Activated CD4-positive, alpha-beta T cell treated with anti-CD3 and anti-CD28 coated beads, Interleukin-2, amount 10 ng/mL, durations not matched to agents 7 days and 5 days (primary cell): Measurements from ENCODE around the gene TAF1. TPM values are rescaled to one million over a fixed set of nuclear protein-coding genes. Genes with fewer than 3 reads are reported as not detected.
"Not testable (repeated sequence)": the region's sequence is repeated elsewhere in the genome, so short reads cannot be mapped to it uniquely, and the experiment has no call there.

Experiments used
- CTCF ChIA-PET: fragments of 350-600 bp; sonication (Branson Sonifier 250); formaldehyde crosslinking; loops from one replicate; lab custom pipeline; 2021; ENCODE audit warnings: antibody characterized with exemption; lab: Charles Lee
- POLR2A ChIA-PET: fragments of 350-600 bp; sonication (Branson Sonifier 250); formaldehyde crosslinking; loops from one replicate; lab custom pipeline; 2021; ENCODE audit warnings: antibody characterized with exemption; lab: Charles Lee
- DNase-seq: peaks from one replicate; pipeline ENCODE4 v3.0.0-alpha.2; 2020
- H3K27ac Mint-ChIP-seq: one replicate; pipeline ENCODE4 v1.8.0; 2021; ENCODE audit warnings: mild to moderate bottlenecking, moderate library complexity, mixed read lengths
- H3K27me3 Mint-ChIP-seq: one replicate; pipeline ENCODE4 v1.8.0; 2021; ENCODE audit warnings: mixed read lengths
- H3K36me3 Mint-ChIP-seq: one replicate; pipeline ENCODE4 v1.8.0; 2021; ENCODE audit warnings: low read depth, mixed read lengths
- H3K4me1 Mint-ChIP-seq: one replicate; pipeline ENCODE4 v1.8.0; 2021; ENCODE audit warnings: mixed read lengths
- H3K4me3 Mint-ChIP-seq: one replicate; pipeline ENCODE4 v1.8.0; 2021; ENCODE audit warnings: mild to moderate bottlenecking, moderate library complexity, mixed read lengths
- H3K9me3 Mint-ChIP-seq: one replicate; pipeline ENCODE4 v1.8.0; 2021; ENCODE audit warnings: mixed read lengths
- total RNA-seq, 2 experiments: library from RNA; stranded (reverse); gene quantifications; one replicate each; pipeline ENCODE4 v1.2.3, GENCODE V29; 2021

TAF1 gene
- total RNA-seq: 10 to 100 TPM; 44.4 to 48.9 TPM

- ChIA-PET CTCF (no interaction called here), POLR2A (interaction anchor here (0.5 to 1.3 kb wide), 5 partner anchors 70 to 313 kb away, joined by 3 to 6 read pairs (median 3); partner anchors contain the start of gene NONO)
- Mint-ChIP-seq H3K27me3 (no peaks in the 10 kb centered on the region), H3K4me1 (peaks cover 28% of the 10 kb centered on the region), H3K9me3 (no peaks in the 10 kb centered on the region), H3K4me3 (peak within 1 kb of the TSS; percentile 97), H3K27ac (peak within 1 kb of the TSS; percentile 99), H3K36me3 (peaks cover 25% of the 10 kb centered on the region)
- DNase-seq: peak; percentile 93
Observed at GRCh38 chrX:71365875-71366673, at the start of gene TAF1. TAF1 (plus strand) TSS chrX:71366357; CDS start chrX:71366375, 18 bp downstream.

GRCh38 chrX:71316959-71317358 lies 49.2 kb upstream of the TAF1 start:
- H3K4me1 Mint-ChIP-seq, CTCF ChIA-PET: not testable (repeated sequence)

GRCh38 chrX:71320126-71320525 lies 46.0 kb upstream of the TAF1 start:
- no peak for DNase-seq
- Mint-ChIP-seq H3K27me3 (no peaks in the 10 kb centered on the region), H3K4me1 (no peaks in the 10 kb centered on the region), H3K9me3 (no peaks in the 10 kb centered on the region), H3K4me3 (no peak overlapping the region), H3K27ac (no peak overlapping the region), H3K36me3 (peaks cover 14% of the 10 kb centered on the region)
- ChIA-PET POLR2A (no interaction called here), CTCF (no interaction called here)

More at GRCh38 chrX:71316959-71317358, 49.2 kb upstream of the TAF1 start:
- H3K27me3 Mint-ChIP-seq, H3K9me3 Mint-ChIP-seq, H3K4me3 Mint-ChIP-seq, H3K36me3 Mint-ChIP-seq, DNase-seq, H3K27ac Mint-ChIP-seq, POLR2A ChIA-PET: not testable (repeated sequence)

GRCh38 chrX:71321731-71322130 lies 44.4 kb upstream of the TAF1 start:
- POLR2A ChIA-PET: no interaction called here
- Mint-ChIP-seq H3K27me3 (no peaks in the 10 kb centered on the region), H3K27ac (no peak overlapping the region), H3K4me3 (no peak overlapping the region), H3K36me3 (peaks cover 17% of the 10 kb centered on the region), H3K4me1 (no peaks in the 10 kb centered on the region), H3K9me3 (peaks cover 2% of the 10 kb centered on the region)
- no peak for DNase-seq
- CTCF ChIA-PET: no interaction called here

GRCh38 chrX:71324452-71324851 lies 41.7 kb upstream of the TAF1 start:
- H3K4me3 Mint-ChIP-seq, POLR2A ChIA-PET, H3K27me3 Mint-ChIP-seq, DNase-seq, H3K27ac Mint-ChIP-seq, H3K9me3 Mint-ChIP-seq, H3K4me1 Mint-ChIP-seq: not testable (repeated sequence)
- peaks cover 21% of the 10 kb centered on the region for H3K36me3 Mint-ChIP-seq
- CTCF ChIA-PET: interaction anchor here (1.0 to 1.2 kb wide), 3 partner anchors 29 to 41 kb away, joined by 3 read pairs; partner anchors contain the start of gene NONO

- H3K4me3 Mint-ChIP-seq: no peak overlapping the region
- no peaks in the 10 kb centered on the region for H3K4me1 Mint-ChIP-seq
- CTCF ChIA-PET: no interaction called here
- no peaks in the 10 kb centered on the region for H3K27me3 Mint-ChIP-seq
- H3K9me3 Mint-ChIP-seq: peaks cover 5% of the 10 kb centered on the region
- no peak for DNase-seq
- peaks cover 19% of the 10 kb centered on the region for H3K36me3 Mint-ChIP-seq
- no peak overlapping the region for H3K27ac Mint-ChIP-seq
- POLR2A ChIA-PET: interaction anchor here (0.5 kb wide), 1 partner anchor 26 kb away, joined by 3 read pairs; no protein-coding TSS in a partner anchor
Observed at GRCh38 chrX:71326394-71326793, 39.8 kb upstream of the TAF1 start.

GRCh38 chrX:71349151-71349665 lies 16.9 kb upstream of the TAF1 start:
- H3K4me1 Mint-ChIP-seq, H3K27ac Mint-ChIP-seq, DNase-seq, H3K4me3 Mint-ChIP-seq, H3K27me3 Mint-ChIP-seq, POLR2A ChIA-PET, H3K9me3 Mint-ChIP-seq, H3K36me3 Mint-ChIP-seq: not testable (repeated sequence)
- CTCF ChIA-PET: interaction anchor here (0.6 kb wide), 1 partner anchor 37 kb away, joined by 3 read pairs; no protein-coding TSS in a partner anchor

- DNase-seq, H3K27me3 Mint-ChIP-seq, H3K9me3 Mint-ChIP-seq, POLR2A ChIA-PET, H3K27ac Mint-ChIP-seq, CTCF ChIA-PET, H3K36me3 Mint-ChIP-seq, H3K4me3 Mint-ChIP-seq, H3K4me1 Mint-ChIP-seq: not testable (repeated sequence)
Observed at GRCh38 chrX:71349867-71350266, 16.3 kb upstream of the TAF1 start.

- H3K4me1 Mint-ChIP-seq, H3K27me3 Mint-ChIP-seq, H3K9me3 Mint-ChIP-seq, POLR2A ChIA-PET, H3K36me3 Mint-ChIP-seq, DNase-seq, H3K4me3 Mint-ChIP-seq, H3K27ac Mint-ChIP-seq, CTCF ChIA-PET: not testable (repeated sequence)
Observed at GRCh38 chrX:71352439-71352838, 13.7 kb upstream of the TAF1 start.

- peak overlapping the region; percentile 97 for H3K4me3 Mint-ChIP-seq
- no peaks in the 10 kb centered on the region for H3K27me3 Mint-ChIP-seq
- H3K9me3 Mint-ChIP-seq: no peaks in the 10 kb centered on the region
- H3K4me1 Mint-ChIP-seq: peaks cover 21% of the 10 kb centered on the region
- ChIA-PET CTCF (no interaction called here), POLR2A (no interaction called here)
- no peak for DNase-seq
- H3K27ac Mint-ChIP-seq: peak overlapping the region; percentile 14
- peaks cover 19% of the 10 kb centered on the region for H3K36me3 Mint-ChIP-seq
Observed at GRCh38 chrX:71364221-71364620, 1.9 kb upstream of the TAF1 start.

GRCh38 chrX:71365356-71365874 lies 742 bp upstream of the TAF1 start:
- Mint-ChIP-seq H3K36me3 (peaks cover 19% of the 10 kb centered on the region), H3K9me3 (no peaks in the 10 kb centered on the region), H3K4me3 (peak overlapping the region; percentile 97), H3K27me3 (no peaks in the 10 kb centered on the region), H3K27ac (peak overlapping the region; percentile 99), H3K4me1 (peaks cover 21% of the 10 kb centered on the region)
- CTCF ChIA-PET: no interaction called here
- POLR2A ChIA-PET: interaction anchor here (0.6 to 1.3 kb wide), 4 partner anchors 82 to 313 kb away, joined by 3 to 6 read pairs (median 3); partner anchors contain the start of gene NONO
- DNase-seq: no peak

- Mint-ChIP-seq H3K36me3 (peaks cover 28% of the 10 kb centered on the region), H3K27ac (peak overlapping the region; percentile 99), H3K9me3 (no peaks in the 10 kb centered on the region), H3K27me3 (no peaks in the 10 kb centered on the region), H3K4me1 (peaks cover 32% of the 10 kb centered on the region), H3K4me3 (peak overlapping the region; percentile 97)
- DNase-seq: peak; percentile 21
- CTCF ChIA-PET: no interaction called here
- POLR2A ChIA-PET: interaction anchor here (1.3 kb wide), 1 partner anchor 84 kb away, joined by 6 read pairs; the partner anchor contains the start of gene NONO
Observed at GRCh38 chrX:71366674-71367256, 608 bp downstream of the TAF1 start.

- Mint-ChIP-seq H3K27ac (peak overlapping the region; percentile 99), H3K4me3 (peak overlapping the region; percentile 97), H3K27me3 (no peaks in the 10 kb centered on the region), H3K9me3 (no peaks in the 10 kb centered on the region), H3K4me1 (peaks cover 33% of the 10 kb centered on the region), H3K36me3 (peaks cover 28% of the 10 kb centered on the region)
- no peak for DNase-seq
- ChIA-PET CTCF (no interaction called here), POLR2A (no interaction called here)
Observed at GRCh38 chrX:71367396-71367795, 1.2 kb downstream of the TAF1 start.
